Gastrocnemius medialis (tissue), 4 donors: ENCODE measurements around the gene DYNLRB1. TPM values are rescaled to one million over a fixed set of nuclear protein-coding genes. Genes with fewer than 3 reads are reported as not detected.

Source experiments
- ATAC-seq, 2 donors: fragments of 150-250 bp; one replicate each; pipeline ENCODE4 v1.9.1; 2016
- DNase-seq, 2 donors: peaks; one replicate each; pipeline ENCODE4 v3.0.0-alpha.2; 2019
- H3K27ac ChIP-seq, 4 donors: fragments of 200-600 bp; sonication (generic); 1 replicate in 1 of 4; 2 replicates in 3 of 4; pipeline ENCODE4 v1.5.1; 2016 to 2018; ENCODE audit warnings: mild to moderate bottlenecking in 2 of 4, moderate library complexity in 1 of 4
- H3K27me3 ChIP-seq, 3 donors: fragments of 200-600 bp; sonication (generic) in 2 of 3; 1 replicate in 1 of 3; 2 replicates in 2 of 3; pipeline versions ENCODE4 v1.5.1 to v1.6.0; 2016 to 2019; ENCODE audit warnings: mild to moderate bottlenecking in 1 of 3, moderate library complexity in 1 of 3
- H3K36me3 ChIP-seq, 2 donors: fragments of 200-600 bp; sonication (generic) in 1 of 2; one replicate each; pipeline ENCODE4 v1.5.1; 2017 to 2018
- H3K4me1 ChIP-seq, 2 donors: fragments of 200-600 bp; sonication (generic) in 1 of 2; one replicate each; pipeline ENCODE4 v1.5.1; 2016 to 2017; ENCODE audit warnings: mild to moderate bottlenecking in 2 of 2
- H3K4me3 ChIP-seq, 4 donors: fragments of 200-600 bp; sonication (generic) in 3 of 4; 1 replicate in 1 of 4; 2 replicates in 3 of 4; pipeline ENCODE4 v1.5.1; 2016 to 2019; ENCODE audit warnings: mild to moderate bottlenecking in 2 of 4
- H3K9me3 ChIP-seq, 3 donors: fragments of 200-600 bp; sonication (generic) in 2 of 3; 1 replicate in 1 of 3; 2 replicates in 2 of 3; pipeline ENCODE4 v1.5.1; 2016 to 2019
- POLR2A ChIP-seq, 2 donors: fragments of 450-650 bp; IDR thresholded peaks; one replicate each; pipeline ENCODE4 v1.6.1; 2017; ENCODE audit warnings: antibody characterized with exemption in 2 of 2, mild to moderate bottlenecking in 2 of 2, moderate library complexity in 2 of 2
- in situ Hi-C, 4 donors: fragments of 200-750 bp; cut with MboI; loops; one replicate each; pipeline versions ENCODE4 v1.15.0 to v1.8.0; 2017; ENCODE audit warnings: low sequenced_read_pairs in 4 of 4
- intact Hi-C: fragments of 100-400 bp; cut with DNase I; formaldehyde crosslinking; loops from one replicate; pipeline ENCODE4 v1.15.1; 2023; ENCODE audit warnings: low total_unique reads
- total RNA-seq, 4 donors: library from RNA; depleted of rRNA; stranded (reverse); fragments of >200 nt; gene quantifications; one replicate each; pipeline versions ENCODE4 v1.1.0 to v1.2.3, GENCODE V29; 2016
- TF ChIP-seq, protein P1 (sequence below), 5 experiments: fragments of 450-650 bp in 3 of 5; fragments of 200-600 bp in 2 of 5; sonication (generic) in 2 of 5; IDR thresholded peaks in 4 of 5; conservative IDR thresholded peaks in 1 of 5; 1 replicate in 4 of 5; 2 replicates in 1 of 5; pipeline ENCODE4 v1.5.1; 2016 to 2019; ENCODE audit warnings: antibody characterized with exemption in 5 of 5, mild to moderate bottlenecking in 3 of 5, moderate library complexity in 3 of 5

Gene DYNLRB1
- total RNA-seq, 4 donors from 2014 or later, result 115 to 216 (median 142) TPM

DNA sequence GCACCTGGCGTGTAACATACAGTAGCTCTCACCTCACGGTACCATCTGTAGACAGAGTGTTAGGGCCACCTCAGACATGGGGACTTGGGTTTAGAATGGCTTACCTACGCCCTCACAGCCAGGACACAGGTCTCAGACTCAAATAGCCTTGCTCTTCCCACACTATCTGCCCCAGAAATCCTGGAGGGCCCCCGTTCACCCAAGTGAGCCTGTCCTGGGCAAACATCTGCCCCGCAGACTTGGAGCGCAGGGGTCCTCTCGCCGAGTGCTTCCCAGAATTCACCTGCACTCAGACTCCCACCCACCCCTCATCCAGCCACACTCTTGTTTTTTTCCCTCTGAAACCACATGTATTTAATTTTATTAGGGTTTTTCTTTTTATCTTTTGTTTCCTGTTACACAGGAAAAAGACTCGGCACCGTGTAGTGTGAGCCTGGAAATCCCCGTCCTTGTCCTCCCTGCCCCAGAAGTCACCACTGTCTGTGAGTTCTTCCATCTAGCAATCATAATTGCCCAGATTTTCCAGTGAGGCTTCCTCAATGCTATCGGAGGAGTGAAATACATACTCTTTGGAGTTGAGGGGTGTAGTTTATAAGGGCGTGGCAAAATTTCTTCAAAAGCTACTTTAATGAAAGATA is 25.2 kb downstream of the DYNLRB1 start:
- no peaks in the 10 kb centered on the region for H3K9me3 ChIP-seq
- peaks cover 0 to 7% of the 10 kb centered on the region in 2 donors for H3K4me1 ChIP-seq
- no peaks in the 10 kb centered on the region for H3K27me3 ChIP-seq
- H3K27ac ChIP-seq, result no peak overlapping the region
- in situ Hi-C loops (loop anchor here in 1 of 4 donors (25.0 kb wide), 1 partner anchor 171 kb away; the partner anchor contains the start of gene TP53INP2), intact Hi-C loops (no loop called here)
- H3K36me3 ChIP-seq, result peaks cover 0 to 28% of the 10 kb centered on the region in 2 donors
- no peak for DNase-seq
- H3K4me3 ChIP-seq, result no peak overlapping the region
- TF ChIP-seq, protein P1, sequence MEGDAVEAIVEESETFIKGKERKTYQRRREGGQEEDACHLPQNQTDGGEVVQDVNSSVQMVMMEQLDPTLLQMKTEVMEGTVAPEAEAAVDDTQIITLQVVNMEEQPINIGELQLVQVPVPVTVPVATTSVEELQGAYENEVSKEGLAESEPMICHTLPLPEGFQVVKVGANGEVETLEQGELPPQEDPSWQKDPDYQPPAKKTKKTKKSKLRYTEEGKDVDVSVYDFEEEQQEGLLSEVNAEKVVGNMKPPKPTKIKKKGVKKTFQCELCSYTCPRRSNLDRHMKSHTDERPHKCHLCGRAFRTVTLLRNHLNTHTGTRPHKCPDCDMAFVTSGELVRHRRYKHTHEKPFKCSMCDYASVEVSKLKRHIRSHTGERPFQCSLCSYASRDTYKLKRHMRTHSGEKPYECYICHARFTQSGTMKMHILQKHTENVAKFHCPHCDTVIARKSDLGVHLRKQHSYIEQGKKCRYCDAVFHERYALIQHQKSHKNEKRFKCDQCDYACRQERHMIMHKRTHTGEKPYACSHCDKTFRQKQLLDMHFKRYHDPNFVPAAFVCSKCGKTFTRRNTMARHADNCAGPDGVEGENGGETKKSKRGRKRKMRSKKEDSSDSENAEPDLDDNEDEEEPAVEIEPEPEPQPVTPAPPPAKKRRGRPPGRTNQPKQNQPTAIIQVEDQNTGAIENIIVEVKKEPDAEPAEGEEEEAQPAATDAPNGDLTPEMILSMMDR (IDR thresholded peaks at IDR 0.05 in 4 of 5, conservative IDR thresholded peaks at IDR 0.05 in 1 of 5), result no peak
- TF ChIP-seq POLR2A (IDR thresholded peaks at IDR 0.05), result no peak
- ATAC-seq, result no peak

DNA sequence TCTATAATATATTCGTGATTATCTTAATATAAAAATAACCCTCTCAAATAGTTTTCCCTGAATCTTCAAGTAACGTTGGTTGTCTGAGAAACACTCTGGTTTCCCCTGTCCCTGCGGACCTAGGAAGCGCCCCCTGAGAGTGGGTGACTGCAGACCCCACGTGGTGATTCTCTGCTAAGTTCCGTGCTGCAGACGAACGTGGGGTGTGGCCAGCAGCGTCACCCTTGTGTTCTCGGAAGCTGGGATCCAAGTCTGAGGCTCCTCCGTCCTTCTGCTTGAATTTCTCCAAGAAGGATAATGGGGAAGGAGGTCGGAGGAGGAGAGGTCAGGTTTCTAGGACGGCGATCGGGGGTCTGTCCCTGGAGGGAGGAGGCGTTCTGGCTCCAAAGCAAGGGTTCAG is 25.7 kb downstream of the DYNLRB1 start:
- intact Hi-C loops (no loop called here), in situ Hi-C loops (loop anchor here in 1 of 4 donors (25.0 kb wide), 1 partner anchor 170 kb away; the partner anchor contains the start of gene TP53INP2)
- no peak for ATAC-seq
- TF ChIP-seq POLR2A (IDR thresholded peaks at IDR 0.05), result no peak
- TF ChIP-seq, protein P1 (IDR thresholded peaks at IDR 0.05 in 4 of 5, conservative IDR thresholded peaks at IDR 0.05 in 1 of 5), result no peak
- Histone ChIP-seq H3K4me1 (peaks cover 0 to 7% of the 10 kb centered on the region in 2 donors), H3K36me3 (peaks cover 0 to 22% of the 10 kb centered on the region in 2 donors), H3K27me3 (no peaks in the 10 kb centered on the region), H3K27ac (no peak overlapping the region), H3K4me3 (no peak overlapping the region), H3K9me3 (no peaks in the 10 kb centered on the region)
- DNase-seq, result no peak

DNA sequence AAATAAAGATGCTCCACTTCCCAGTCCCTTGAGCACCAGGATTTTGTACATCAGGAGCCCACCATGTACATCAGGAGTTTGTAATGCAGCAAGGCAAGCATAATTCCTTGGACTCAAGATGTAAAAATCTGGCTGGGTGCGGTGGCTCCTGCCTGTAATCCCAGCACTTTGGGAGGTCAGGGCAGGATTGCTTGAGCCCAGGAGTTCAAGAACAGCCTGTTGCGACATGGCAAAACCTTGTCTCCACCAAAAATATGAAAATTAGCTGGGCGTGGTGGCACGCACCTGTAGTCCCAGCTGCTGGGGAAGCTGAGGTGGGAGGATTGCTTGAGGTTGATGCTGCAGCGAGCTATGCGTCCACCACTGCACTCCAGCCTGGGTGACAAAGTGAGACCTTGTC is 26.2 kb downstream of the DYNLRB1 start:
- peaks cover 0 to 17% of the 10 kb centered on the region in 2 donors for H3K36me3 ChIP-seq
- no peak overlapping the region for H3K27ac ChIP-seq
- no peaks in the 10 kb centered on the region for H3K9me3 ChIP-seq
- H3K4me3 ChIP-seq, result no peak overlapping the region
- no peaks in the 10 kb centered on the region for H3K27me3 ChIP-seq
- in situ Hi-C loops (loop anchor here in 1 of 4 donors (25.0 kb wide), 1 partner anchor 170 kb away; the partner anchor contains the start of gene TP53INP2), intact Hi-C loops (no loop called here)
- DNase-seq, result no peak
- H3K4me1 ChIP-seq, result peaks cover 0 to 7% of the 10 kb centered on the region in 2 donors
- TF ChIP-seq, protein P1 (IDR thresholded peaks at IDR 0.05 in 4 of 5, conservative IDR thresholded peaks at IDR 0.05 in 1 of 5), result no peak
- no peak for TF ChIP-seq POLR2A (IDR thresholded peaks at IDR 0.05)
- no peak for ATAC-seq

DNA sequence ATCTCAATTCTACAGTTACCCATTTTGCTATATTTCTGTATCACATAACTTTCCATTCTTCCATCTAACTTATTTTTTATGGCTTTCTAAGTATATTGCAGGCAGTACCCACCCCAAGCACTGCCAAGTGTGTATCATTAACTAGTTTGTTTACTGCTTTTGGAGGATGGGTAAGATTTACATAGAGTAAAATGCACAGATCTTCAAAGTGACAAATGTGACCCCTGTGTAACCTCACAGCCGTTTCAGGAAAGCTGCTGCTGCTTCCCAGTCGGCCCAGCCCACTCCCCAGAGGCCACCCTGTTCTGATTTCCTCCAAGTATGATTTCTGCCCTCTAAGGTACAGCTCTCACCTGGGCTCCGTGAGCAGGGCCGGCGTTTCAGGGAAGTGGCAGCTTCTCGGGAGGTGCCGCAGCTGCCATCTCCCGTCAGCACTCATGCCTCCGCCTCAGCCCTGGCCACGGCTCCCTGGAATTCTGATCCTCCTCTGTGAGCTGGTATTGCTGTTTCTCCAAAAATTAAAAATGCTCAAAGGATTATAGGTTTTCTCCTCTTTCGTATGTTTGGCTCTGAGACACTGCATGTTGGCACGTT is 27.3 kb downstream of the DYNLRB1 start:
- Histone ChIP-seq H3K9me3 (no peaks in the 10 kb centered on the region), H3K36me3 (peaks cover 0 to 15% of the 10 kb centered on the region in 2 donors), H3K27ac (no peak overlapping the region), H3K4me3 (no peak overlapping the region), H3K4me1 (peaks cover 0 to 3% of the 10 kb centered on the region in 2 donors), H3K27me3 (no peaks in the 10 kb centered on the region)
- no peak for ATAC-seq
- intact Hi-C loops, result no loop called here
- TF ChIP-seq, protein P1 (IDR thresholded peaks at IDR 0.05 in 4 of 5, conservative IDR thresholded peaks at IDR 0.05 in 1 of 5), result no peak
- TF ChIP-seq POLR2A (IDR thresholded peaks at IDR 0.05), result no peak
- in situ Hi-C loops, result loop anchor here in 1 of 4 donors (25.0 kb wide), 1 partner anchor 169 kb away; the partner anchor contains the start of gene TP53INP2
- DNase-seq, result no peak
